ENCODE measurements around the gene ADCY3.

GRCh38 chr2:24830351-24830750 is 89.7 kb downstream of the ADCY3 start:
- TF ChIP-seq CTCF (IDR thresholded peaks at IDR 0.05 in 2 of 3, conservative IDR thresholded peaks at IDR 0.05 in 1 of 3; ENCODE audit: borderline replicate concordance in 1 of 3, insufficient read depth in 1 of 3, low read depth in 2 of 3, low read length in 2 of 3) (0 out of 6 replicates have a peak, but pooled peaks of 1 of the 3 experiments have one; percentile 12), ATF3 (IDR thresholded peaks at IDR 0.05) (no peak), EGR1 (IDR thresholded peaks at IDR 0.05; ENCODE audit: low read depth) (no peak), REST (IDR thresholded peaks at IDR 0.05; ENCODE audit: low read depth) (no peak), EZH2phosphoT487 (IDR thresholded peaks at IDR 0.05; ENCODE audit: borderline replicate concordance) (no peak), POLR2AphosphoS5 (IDR thresholded peaks at IDR 0.05; ENCODE audit: low read depth, low read length) (no peak), EZH2 (IDR thresholded peaks at IDR 0.05) (no peak), JUND (IDR thresholded peaks at IDR 0.05) (no peak), POLR2A (IDR thresholded peaks at IDR 0.05; ENCODE audit: borderline replicate concordance, extremely low read depth, insufficient read depth, insufficient read length) (no peak)

Data from HCT116 (cell line).